Esophagus (tissue), 2 donors: ENCODE data around the gene TACO1. TPM values are rescaled to one million over a fixed set of nuclear protein-coding genes. Genes with fewer than 3 reads are reported as not detected.
A peak's percentile ranks its signal among the peaks of the same experiment; 100 is the strongest.

Experiments
- H3K27ac ChIP-seq, 2 donors: one replicate each; pipeline ENCODE4 v1.5.1; 2013; ENCODE audit warnings: low read depth in 2 of 2, mild to moderate bottlenecking in 2 of 2, inconsistent platforms in 1 of 2, low read length in 1 of 2, moderate library complexity in 1 of 2
- H3K27me3 ChIP-seq, 2 donors: one replicate each; pipeline ENCODE4 v1.6.1; 2013; ENCODE audit warnings: low read length in 2 of 2, control low read depth in 1 of 2, mild to moderate bottlenecking in 1 of 2; ENCODE audit not compliant: insufficient read depth in 2 of 2, control insufficient read depth in 1 of 2
- H3K36me3 ChIP-seq, 2 donors: one replicate each; pipeline ENCODE4 v1.6.1; 2013; ENCODE audit warnings: low read length in 1 of 2; ENCODE audit not compliant: control insufficient read depth in 2 of 2, insufficient read depth in 2 of 2
- H3K4me1 ChIP-seq, 2 donors: one replicate each; pipeline ENCODE4 v1.6.1; 2013; ENCODE audit warnings: low read length in 1 of 2; ENCODE audit not compliant: control insufficient read depth in 2 of 2, insufficient read depth in 2 of 2
- H3K4me3 ChIP-seq, 2 donors: one replicate each; pipeline ENCODE4 v1.5.1; 2013; ENCODE audit warnings: low read length in 2 of 2, mild to moderate bottlenecking in 2 of 2, low read depth in 1 of 2, moderate library complexity in 1 of 2
- H3K9me3 ChIP-seq, 2 donors: one replicate each; pipeline ENCODE4 v1.6.1; 2013; ENCODE audit warnings: mild to moderate bottlenecking in 2 of 2, low read depth in 1 of 2, low read length in 1 of 2, moderate library complexity in 1 of 2; ENCODE audit not compliant: control insufficient read depth in 2 of 2, insufficient read depth in 1 of 2
- WGBS, 2 donors: extraction: QIAGEN DNeasy Blood & Tissue Kit; methylation state at CpG; one replicate each; pipeline ENCODE4 v1.1.7; 2013; 5-methylcytosine and 5-hydroxymethylcytosine counted together
- polyA plus RNA-seq, 2 donors: library from polyadenylated mRNA; stranded (reverse); fragments of 200-250 nt; gene quantifications; one replicate each; pipeline ENCODE4 v1.2.3, GENCODE V29; 2013
- donor health status: healthy with polysubstance abuse.
- donor health status: Bipolar disorder and iron deficiency.

Gene TACO1
- 10 to 100 TPM in 1 of 2 donors, 1 to 10 TPM in 1; 8.5 to 17.2 TPM for polyA plus RNA-seq

DNA sequence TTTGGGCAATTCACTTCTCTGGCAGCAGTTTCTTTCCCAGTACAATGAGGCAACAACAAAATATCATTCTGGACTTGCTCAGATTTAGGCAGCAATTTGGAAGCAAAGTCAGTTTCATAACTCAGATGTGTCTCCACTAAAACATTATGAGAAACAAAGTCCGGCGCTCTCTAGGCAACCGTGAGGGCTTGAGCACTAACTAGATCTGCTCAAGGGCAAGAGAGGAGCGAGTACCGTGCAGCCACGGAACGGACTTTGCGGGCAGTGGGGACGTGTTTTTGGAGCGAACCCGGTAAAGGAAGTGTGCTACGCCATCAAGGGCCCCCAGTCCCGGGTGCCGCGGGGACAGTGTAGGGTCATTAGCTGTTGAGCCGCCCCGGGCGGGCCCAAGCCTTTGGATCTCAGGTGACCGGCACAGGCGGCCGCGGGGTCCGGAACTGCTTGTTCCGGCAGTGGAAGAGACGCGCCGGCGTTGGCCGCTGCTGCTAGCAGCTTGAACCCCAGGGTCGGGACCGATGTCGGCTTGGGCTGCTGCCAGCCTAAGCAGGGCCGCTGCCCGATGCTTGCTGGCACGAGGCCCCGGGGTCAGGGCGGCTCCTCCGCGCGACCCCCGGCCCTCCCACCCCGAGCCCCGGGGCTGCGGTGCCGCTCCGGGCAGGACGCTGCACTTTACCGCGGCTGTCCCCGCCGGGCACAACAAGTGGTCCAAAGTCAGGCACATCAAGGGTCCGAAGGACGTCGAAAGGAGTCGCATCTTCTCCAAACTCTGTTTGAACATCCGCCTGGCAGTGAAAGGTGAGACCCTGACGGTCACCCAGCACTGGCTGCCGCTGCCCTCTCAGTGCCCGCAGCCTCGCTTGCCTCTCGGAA lies at the start of gene TACO1:
Gene TACO1 (plus strand): TSS at position 327 of the 870 bp plus-strand sequence. CDS start 189 bp downstream, at position 516.
- no peaks in the 10 kb centered on the region for H3K9me3 ChIP-seq
- peaks cover 0 to 4% of the 10 kb centered on the region in 2 donors for H3K4me1 ChIP-seq
- H3K27me3 ChIP-seq, result no peaks in the 10 kb centered on the region
- WGBS, 2 donors, result 1% methylated on average over 47 to 61 of the region's 61 CpGs
- peak within 1 kb of the TSS; percentile 83 to 86 for H3K27ac ChIP-seq
- H3K4me3 ChIP-seq, result peak within 1 kb of the TSS; percentile 89 to 100
- H3K36me3 ChIP-seq, result peaks cover 0 to 6% of the 10 kb centered on the region in 2 donors

DNA sequence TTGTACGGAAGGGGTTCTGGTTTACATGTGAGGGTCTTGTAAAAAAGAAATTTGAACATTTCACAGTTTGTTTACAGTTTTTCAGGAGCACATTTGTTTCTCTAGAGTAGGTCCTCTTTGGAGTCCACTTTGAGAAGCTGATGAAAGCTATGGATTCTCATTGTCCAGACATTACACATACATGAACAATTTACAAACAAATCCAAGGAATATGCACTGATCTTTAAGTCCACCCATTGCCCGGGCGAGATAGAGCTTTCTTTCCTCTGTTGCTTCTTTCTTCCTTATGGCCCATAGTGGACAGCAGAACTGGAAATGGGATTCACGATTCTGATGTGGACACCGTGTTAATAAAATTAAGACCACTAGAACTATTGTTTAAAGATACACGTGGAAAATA lies 48.5 kb upstream of the TACO1 start:
- 46 to 55% methylated on average over 6 of the region's 6 CpGs for WGBS, 2 donors
- peaks cover 0 to 2% of the 10 kb centered on the region in 2 donors for H3K4me1 ChIP-seq
- H3K4me3 ChIP-seq, result peak overlapping the region in 1 of 2 donors; percentile 85

DNA sequence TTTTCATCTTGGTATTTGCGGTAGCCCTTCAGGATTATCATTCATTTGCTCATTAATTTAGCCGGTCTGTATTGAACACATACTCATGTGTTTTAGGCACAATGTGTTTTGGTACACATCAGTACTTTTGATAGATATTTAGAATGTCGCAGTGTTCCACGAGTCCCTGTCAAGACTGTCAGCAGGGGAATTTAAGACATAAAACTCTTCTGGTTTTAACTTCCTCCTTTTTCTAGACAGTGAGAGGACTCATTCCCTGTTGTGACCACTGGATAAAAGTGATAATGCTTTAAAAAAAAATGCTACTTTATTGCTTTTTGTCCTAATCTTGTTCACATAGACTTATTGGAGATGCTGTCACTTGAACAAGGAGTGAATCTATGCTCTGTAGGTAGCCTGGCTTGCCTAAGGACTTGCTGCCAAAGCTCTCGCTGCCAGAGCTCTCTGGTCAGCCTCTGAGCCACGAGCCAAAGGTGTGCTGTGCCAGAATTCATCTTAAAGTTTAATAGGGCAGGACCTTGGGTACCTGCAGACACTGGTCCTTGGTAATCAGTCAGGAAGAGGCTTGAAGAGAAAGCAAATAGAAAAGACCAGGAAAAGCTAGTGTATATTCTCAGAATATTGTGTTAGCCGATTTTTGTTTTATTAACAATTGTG lies 45.1 kb upstream of the TACO1 start:
- no peak overlapping the region for H3K27ac ChIP-seq
- H3K27me3 ChIP-seq, result no peaks in the 10 kb centered on the region
- no peak overlapping the region for H3K4me3 ChIP-seq
- no peaks in the 10 kb centered on the region for H3K36me3 ChIP-seq
- no peaks in the 10 kb centered on the region for H3K9me3 ChIP-seq
- WGBS, 2 donors, result 71 to 83% methylated on average over 7 of the region's 7 CpGs
- peaks cover 0 to 2% of the 10 kb centered on the region in 2 donors for H3K4me1 ChIP-seq

More for the DNA sequence above, 48.5 kb upstream of the TACO1 start:
- Histone ChIP-seq H3K9me3 (no peaks in the 10 kb centered on the region), H3K27ac (no peak overlapping the region), H3K36me3 (no peaks in the 10 kb centered on the region), H3K27me3 (no peaks in the 10 kb centered on the region)

DNA sequence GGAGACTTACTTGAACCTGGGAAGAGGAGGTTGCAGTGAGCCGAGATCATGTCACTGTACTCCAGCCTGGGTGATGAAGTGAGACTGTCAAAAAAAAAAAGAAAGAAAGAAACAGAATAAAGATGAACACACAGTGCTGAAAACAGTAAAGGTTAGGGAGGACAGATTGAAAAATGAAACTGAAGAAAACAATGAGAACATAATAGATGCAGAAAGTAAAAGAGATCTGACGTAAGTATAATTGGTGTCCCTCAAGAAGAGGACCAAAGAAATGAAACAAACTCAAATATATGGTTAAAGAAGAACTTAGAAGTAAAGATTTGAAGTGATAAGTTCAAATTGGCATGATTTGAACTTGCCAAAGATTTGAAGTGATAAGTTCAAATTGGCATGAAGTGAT lies 43.3 kb upstream of the TACO1 start:
- Histone ChIP-seq H3K27ac (no peak overlapping the region), H3K4me1 (peaks cover 0 to 2% of the 10 kb centered on the region in 2 donors), H3K27me3 (no peaks in the 10 kb centered on the region), H3K9me3 (no peaks in the 10 kb centered on the region), H3K36me3 (no peaks in the 10 kb centered on the region), H3K4me3 (no peak overlapping the region)
- WGBS, 2 donors, result 95% methylated on average over 2 of the region's 2 CpGs

GRCh38 chr17:63558441-63558840 lies 42.3 kb upstream of the TACO1 start:
- Histone ChIP-seq H3K9me3 (no peaks in the 10 kb centered on the region), H3K27ac (no peak overlapping the region), H3K27me3 (no peaks in the 10 kb centered on the region), H3K4me1 (no peaks in the 10 kb centered on the region), H3K4me3 (no peak overlapping the region), H3K36me3 (no peaks in the 10 kb centered on the region)
- 95 to 96% methylated on average over 3 of the region's 3 CpGs for WGBS, 2 donors

DNA sequence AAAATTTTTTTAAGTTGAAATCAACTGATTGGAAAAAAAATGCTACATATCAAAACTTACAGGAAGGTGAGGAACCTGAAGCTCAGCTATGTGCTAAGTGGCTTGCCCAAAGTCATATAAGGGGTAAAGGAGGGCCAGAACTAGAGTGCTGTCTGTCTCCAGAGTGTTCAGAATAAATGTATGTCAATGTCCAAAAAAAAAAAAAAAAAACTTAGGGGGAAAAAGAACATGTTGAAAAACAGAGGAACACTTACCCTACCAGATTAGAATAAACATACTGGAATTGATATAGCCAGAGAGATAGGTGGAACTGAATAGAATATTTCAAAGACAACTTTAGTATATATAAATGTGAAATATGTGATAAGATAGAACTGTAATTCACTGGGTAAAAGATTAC lies 38.9 kb upstream of the TACO1 start:
- no peaks in the 10 kb centered on the region for H3K36me3 ChIP-seq
- no peaks in the 10 kb centered on the region for H3K9me3 ChIP-seq
- H3K4me3 ChIP-seq, result no peak overlapping the region
- no peaks in the 10 kb centered on the region for H3K27me3 ChIP-seq
- no peak overlapping the region for H3K27ac ChIP-seq
- no peaks in the 10 kb centered on the region for H3K4me1 ChIP-seq

DNA sequence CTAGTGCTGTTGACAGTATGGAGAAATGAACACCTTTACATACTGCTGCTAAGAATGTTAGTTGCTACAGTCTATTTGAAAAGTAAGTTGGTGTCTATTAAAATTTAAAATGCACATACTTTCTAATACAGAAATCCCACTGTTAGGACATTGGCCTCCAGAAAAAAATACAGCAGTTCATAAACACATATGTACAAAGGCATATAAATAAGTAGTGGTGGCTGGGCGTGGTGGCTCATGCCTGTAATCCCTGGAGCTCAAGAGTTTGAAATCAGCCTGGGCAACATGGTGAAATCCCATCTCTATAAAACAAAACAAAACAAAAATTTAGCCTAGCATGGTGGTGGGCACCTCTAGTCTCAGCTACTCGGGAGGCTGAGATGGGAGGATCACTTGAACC lies 37.4 kb upstream of the TACO1 start:
- Histone ChIP-seq H3K4me3 (no peak overlapping the region), H3K9me3 (no peaks in the 10 kb centered on the region), H3K36me3 (no peaks in the 10 kb centered on the region), H3K27me3 (no peaks in the 10 kb centered on the region), H3K4me1 (no peaks in the 10 kb centered on the region), H3K27ac (no peak overlapping the region)
- 98 to 99% methylated on average over 2 of the region's 2 CpGs for WGBS, 2 donors

- WGBS, 2 donors, result 98 to 99% methylated on average over 5 of the region's 5 CpGs
- Histone ChIP-seq H3K36me3 (no peaks in the 10 kb centered on the region), H3K27ac (no peak overlapping the region), H3K4me3 (no peak overlapping the region), H3K4me1 (no peaks in the 10 kb centered on the region), H3K27me3 (no peaks in the 10 kb centered on the region), H3K9me3 (no peaks in the 10 kb centered on the region)
Observed at GRCh38 chr17:63564562-63564961, 36.1 kb upstream of the TACO1 start.

DNA sequence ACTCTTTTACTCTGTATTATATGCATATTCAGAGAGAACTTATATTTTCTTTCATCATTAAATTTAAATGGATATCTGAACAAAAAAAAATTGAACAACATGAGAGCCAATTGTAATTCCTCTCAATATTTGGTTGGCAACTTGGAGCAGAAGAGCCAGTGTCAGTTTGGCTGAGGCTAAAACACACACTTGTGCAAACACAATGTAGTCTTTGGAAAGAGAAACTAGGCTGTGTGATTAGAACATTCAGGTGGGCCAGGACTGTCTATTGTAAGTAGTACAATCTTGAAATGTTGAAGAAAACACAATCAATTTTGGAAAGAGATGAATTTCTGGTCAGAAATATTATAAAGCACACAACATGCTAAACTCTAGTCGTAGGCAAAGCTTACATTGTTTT lies 33.5 kb upstream of the TACO1 start:
- Histone ChIP-seq H3K27me3 (no peaks in the 10 kb centered on the region), H3K27ac (no peak overlapping the region), H3K4me1 (no peaks in the 10 kb centered on the region), H3K4me3 (no peak overlapping the region), H3K36me3 (peaks cover 0 to 2% of the 10 kb centered on the region in 2 donors), H3K9me3 (no peaks in the 10 kb centered on the region)
- WGBS, 2 donors, result 92 to 95% methylated on average over 1 of the region's 1 CpG
